Keratinocyte (primary cell): Measurements from ENCODE around the gene SCN8A. TPM values are rescaled to one million over a fixed set of nuclear protein-coding genes. Genes with fewer than 3 reads are reported as not detected.

Source experiments
- DNase-seq: peaks from one replicate; pipeline ENCODE4 v3.0.0-alpha.2; 2011; ENCODE audit warnings: low read depth, missing footprints, low spot score
- FAIRE-seq: peaks from 2 replicates; lab custom pipeline; 2011; peaks lifted over from hg19 to GRCh38; lab: Jason Lieb, UNC
- H2AFZ ChIP-seq: 2 replicates; pipeline ENCODE4 v1.6.0; 2012; ENCODE audit warnings: low read length, control low read depth, inconsistent platforms; ENCODE audit not compliant: control insufficient read depth
- H3K27ac ChIP-seq: 2 replicates; pipeline ENCODE4 v1.5.1; 2011; ENCODE audit warnings: low read length; ENCODE audit not compliant: control insufficient read depth, insufficient read depth
- H3K27me3 ChIP-seq: 3 replicates; pipeline ENCODE4 v1.6.0; 2011; ENCODE audit warnings: low read length; ENCODE audit not compliant: control insufficient read depth, insufficient read depth; ENCODE audit errors: extremely low read depth
- H3K36me3 ChIP-seq, 2 experiments: 2 replicates in 1 of 2; 3 replicates in 1 of 2; pipeline ENCODE4 v1.5.1; 2011; ENCODE audit warnings: low read length in 2 of 2, mild to moderate bottlenecking in 1 of 2; ENCODE audit not compliant: control insufficient read depth in 2 of 2, insufficient read depth in 2 of 2; ENCODE audit errors: extremely low read depth in 1 of 2
- H3K4me1 ChIP-seq: 3 replicates; pipeline ENCODE4 v1.5.1; 2011; ENCODE audit warnings: low read length; ENCODE audit not compliant: control insufficient read depth, insufficient read depth; ENCODE audit errors: extremely low read depth
- H3K4me2 ChIP-seq: 3 replicates; pipeline ENCODE4 v1.6.0; 2011; ENCODE audit warnings: low read depth, low read length; ENCODE audit not compliant: control insufficient read depth, insufficient read depth; ENCODE audit errors: extremely low read depth
- H3K4me3 ChIP-seq, 3 experiments: fragments of 200-600 bp in 1 of 3; sonication (generic) in 1 of 3; 2 replicates in 2 of 3; 3 replicates in 1 of 3; pipeline ENCODE4 v1.5.1; 2011 to 2016; ENCODE audit warnings: low read length in 3 of 3, mild to moderate bottlenecking in 3 of 3, control low read depth in 2 of 3, inconsistent platforms in 1 of 3, low read depth in 1 of 3, mixed read lengths in 1 of 3, mixed run types in 1 of 3, moderate library complexity in 1 of 3; ENCODE audit not compliant: control insufficient read depth in 2 of 3, insufficient read depth in 2 of 3; ENCODE audit errors: extremely low read depth in 1 of 3
- H3K79me2 ChIP-seq: 2 replicates; pipeline ENCODE4 v1.6.0; 2012; ENCODE audit warnings: low read length; ENCODE audit not compliant: control insufficient read depth, insufficient read depth
- H3K9ac ChIP-seq: 3 replicates; pipeline ENCODE4 v1.6.0; 2011; ENCODE audit warnings: low read length; ENCODE audit not compliant: control insufficient read depth, insufficient read depth; ENCODE audit errors: extremely low read depth
- H3K9me1 ChIP-seq: 3 replicates; pipeline ENCODE4 v1.6.0; 2011; ENCODE audit warnings: low read length; ENCODE audit not compliant: control insufficient read depth, insufficient read depth; ENCODE audit errors: extremely low read depth
- H3K9me3 ChIP-seq: 2 replicates; pipeline ENCODE4 v1.5.1; 2012; ENCODE audit warnings: low read depth, low read length; ENCODE audit not compliant: control insufficient read depth
- H4K20me1 ChIP-seq: 3 replicates; pipeline ENCODE4 v1.6.0; 2011; ENCODE audit warnings: low read length; ENCODE audit not compliant: control insufficient read depth, insufficient read depth; ENCODE audit errors: extremely low read depth
- CTCF ChIP-seq, 3 experiments: IDR thresholded peaks in 1 of 3; conservative IDR thresholded peaks in 1 of 3; optimal IDR thresholded peaks in 1 of 3; 2 replicates in 2 of 3; 3 replicates in 1 of 3; pipeline versions ENCODE3 to v1.5.1; 2011; ENCODE audit warnings: low read length in 3 of 3, mild to moderate bottlenecking in 3 of 3, moderate library complexity in 2 of 3, control low read depth in 1 of 3, inconsistent platforms in 1 of 3; ENCODE audit not compliant: insufficient read depth in 2 of 3; ENCODE audit errors: extremely low read depth in 1 of 3
- EZH2 ChIP-seq: IDR thresholded peaks from one replicate; pipeline ENCODE4 v1.6.1; 2012; ENCODE audit warnings: inconsistent platforms, mild to moderate bottlenecking, low read length, moderate library complexity
- dilution Hi-C: fragments of 300-500 bp; cut with MboI; formaldehyde crosslinking; loops from one replicate; pipeline ENCODE4 v1.7.0; 2020; ENCODE audit warnings: low sequenced_read_pairs; ENCODE audit not compliant: extremely low pct_ligation_motif_present
- polyA plus RNA-seq, 5 experiments: library from polyadenylated mRNA; depleted of rRNA in 3 of 5; stranded (reverse) in 3 of 5; stranded (forward) in 1 of 5; unstranded in 1 of 5; fragments of >200 nt; gene quantifications; 1 replicate in 1 of 5; 2 replicates in 3 of 5; 3 replicates in 1 of 5; pipeline versions ENCODE4 v1.2.1 to v1.2.3, GENCODE V29; 2011 to 2012; ENCODE audit warnings: missing spikeins in 2 of 5, low read depth in 1 of 5, low replicate concordance in 1 of 5

Gene SCN8A
- polyA plus RNA-seq, 1 donor (not counting 4 experiments of a cell fraction or from before 2014, with no cell fraction given): 1.1 TPM

- Histone ChIP-seq H3K36me3 (no peaks in the 10 kb centered on the region), H3K4me2 (no peak overlapping the region), H3K4me1 (peaks cover 3% of the 10 kb centered on the region), H3K9me3 (no peaks in the 10 kb centered on the region), H3K9ac (no peak overlapping the region), H2AFZ (no peak overlapping the region), H3K4me3 (no peak overlapping the region), H3K27ac (no peak overlapping the region), H4K20me1 (no peaks in the 10 kb centered on the region), H3K79me2 (no peaks in the 10 kb centered on the region), H3K27me3 (no peaks in the 10 kb centered on the region), H3K9me1 (no peaks in the 10 kb centered on the region)
- dilution Hi-C loops: no loop called here
- DNase-seq (no peak), FAIRE-seq (no peak)
- TF ChIP-seq CTCF (optimal IDR thresholded peaks at IDR 0.05 in 1 of 3, IDR thresholded peaks at IDR 0.05 in 1 of 3, conservative IDR thresholded peaks at IDR 0.05 in 1 of 3; ENCODE audit: extremely low read depth in 1 of 3, insufficient read depth in 2 of 3, low read length in 3 of 3) (no peak), EZH2 (no peak)
Measured at GRCh38 chr12:51689983-51690382, 99.0 kb downstream of the SCN8A start.

GRCh38 chr12:51692016-51692415 lies 101.0 kb downstream of the SCN8A start:
- Histone ChIP-seq H2AFZ (no peak overlapping the region), H3K9ac (no peak overlapping the region), H3K9me3 (no peaks in the 10 kb centered on the region), H3K79me2 (no peaks in the 10 kb centered on the region), H3K27ac (no peak overlapping the region), H3K4me3 (no peak overlapping the region), H3K4me2 (no peak overlapping the region), H4K20me1 (no peaks in the 10 kb centered on the region), H3K27me3 (no peaks in the 10 kb centered on the region), H3K9me1 (no peaks in the 10 kb centered on the region), H3K36me3 (no peaks in the 10 kb centered on the region), H3K4me1 (no peaks in the 10 kb centered on the region)
- dilution Hi-C loops: no loop called here
- DNase-seq: no peak
- no peak for FAIRE-seq
- TF ChIP-seq EZH2: no peak
- TF ChIP-seq CTCF (optimal IDR thresholded peaks at IDR 0.05 in 1 of 3, IDR thresholded peaks at IDR 0.05 in 1 of 3, conservative IDR thresholded peaks at IDR 0.05 in 1 of 3; ENCODE audit: extremely low read depth in 1 of 3, insufficient read depth in 2 of 3, low read length in 3 of 3): no peak
